ENCODE data around the gene BPIFB2. TPM values are rescaled to one million over a fixed set of nuclear protein-coding genes. Genes with fewer than 3 reads are reported as not detected.

BPIFB2 gene
- total RNA-seq, 2 experiments from 2014 or later, result not detected

DNA sequence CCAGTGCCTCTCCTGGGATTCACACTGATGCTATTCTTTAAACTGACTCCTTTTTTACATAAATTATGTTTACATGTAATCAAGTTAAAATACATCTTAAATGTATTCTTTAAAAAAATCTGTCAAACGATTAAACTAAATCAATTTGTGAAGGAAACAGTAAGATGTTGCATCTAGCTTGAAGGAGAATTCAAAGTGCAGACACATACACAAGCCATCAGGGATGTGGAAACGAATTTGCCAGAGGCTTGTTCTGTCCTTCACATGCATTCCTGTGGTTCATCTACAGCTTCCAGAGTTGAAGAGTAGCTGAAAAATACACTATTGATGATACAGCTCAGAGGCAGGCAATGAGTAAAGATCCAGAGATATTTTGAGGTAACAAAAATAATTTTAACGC lies 38.9 kb downstream of the BPIFB2 start:
- peaks cover 18% of the 10 kb centered on the region for H3K9me3 Mint-ChIP-seq
- no peak for DNase-seq
- no peak overlapping the region for H3K4me3 Mint-ChIP-seq
- no peaks in the 10 kb centered on the region for H3K36me3 Mint-ChIP-seq
- H3K27me3 Mint-ChIP-seq, result no peaks in the 10 kb centered on the region
- H3K4me1 Mint-ChIP-seq (ENCODE audit: low read depth), result no peaks in the 10 kb centered on the region
- ChIA-PET CTCF (interaction anchor here (0.6 kb wide), 1 partner anchor 308 kb away, joined by 3 read pairs; no protein-coding TSS in a partner anchor), POLR2A (no interaction called here)
- no peak overlapping the region for H3K27ac Mint-ChIP-seq
- intact Hi-C loops (cut with micrococcal nuclease), result no loop called here

DNA sequence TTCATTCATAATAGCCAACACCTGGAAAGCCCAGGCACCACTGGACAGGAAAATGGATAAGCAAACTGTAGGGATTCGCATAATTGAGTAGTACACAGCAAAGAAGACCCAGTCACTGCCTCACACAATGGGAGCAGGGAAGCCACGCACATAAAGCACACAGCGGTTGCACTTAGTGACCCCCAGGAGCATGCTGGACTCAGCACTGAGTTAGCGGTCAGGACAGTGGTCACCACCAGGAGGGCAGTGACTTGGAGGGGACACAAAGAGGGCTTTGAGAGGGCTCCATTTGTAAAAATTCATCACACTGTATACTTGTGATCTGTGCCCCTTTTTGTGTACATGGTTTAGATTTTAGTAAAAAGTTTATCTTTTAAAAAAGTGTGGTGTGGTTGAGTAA lies 43.8 kb downstream of the BPIFB2 start:
- ChIA-PET POLR2A (no interaction called here), CTCF (interaction anchor here (0.6 to 0.8 kb wide), 2 partner anchors 8 to 11 kb away, joined by 3 read pairs; no protein-coding TSS in a partner anchor)
- H3K4me3 Mint-ChIP-seq, result no peak overlapping the region
- DNase-seq, result no peak
- H3K27ac Mint-ChIP-seq, result no peak overlapping the region
- no peaks in the 10 kb centered on the region for H3K36me3 Mint-ChIP-seq
- no peaks in the 10 kb centered on the region for H3K4me1 Mint-ChIP-seq (ENCODE audit: low read depth)
- H3K9me3 Mint-ChIP-seq, result peaks cover 4% of the 10 kb centered on the region
- intact Hi-C loops (cut with micrococcal nuclease), result no loop called here
- H3K27me3 Mint-ChIP-seq, result no peaks in the 10 kb centered on the region

DNA sequence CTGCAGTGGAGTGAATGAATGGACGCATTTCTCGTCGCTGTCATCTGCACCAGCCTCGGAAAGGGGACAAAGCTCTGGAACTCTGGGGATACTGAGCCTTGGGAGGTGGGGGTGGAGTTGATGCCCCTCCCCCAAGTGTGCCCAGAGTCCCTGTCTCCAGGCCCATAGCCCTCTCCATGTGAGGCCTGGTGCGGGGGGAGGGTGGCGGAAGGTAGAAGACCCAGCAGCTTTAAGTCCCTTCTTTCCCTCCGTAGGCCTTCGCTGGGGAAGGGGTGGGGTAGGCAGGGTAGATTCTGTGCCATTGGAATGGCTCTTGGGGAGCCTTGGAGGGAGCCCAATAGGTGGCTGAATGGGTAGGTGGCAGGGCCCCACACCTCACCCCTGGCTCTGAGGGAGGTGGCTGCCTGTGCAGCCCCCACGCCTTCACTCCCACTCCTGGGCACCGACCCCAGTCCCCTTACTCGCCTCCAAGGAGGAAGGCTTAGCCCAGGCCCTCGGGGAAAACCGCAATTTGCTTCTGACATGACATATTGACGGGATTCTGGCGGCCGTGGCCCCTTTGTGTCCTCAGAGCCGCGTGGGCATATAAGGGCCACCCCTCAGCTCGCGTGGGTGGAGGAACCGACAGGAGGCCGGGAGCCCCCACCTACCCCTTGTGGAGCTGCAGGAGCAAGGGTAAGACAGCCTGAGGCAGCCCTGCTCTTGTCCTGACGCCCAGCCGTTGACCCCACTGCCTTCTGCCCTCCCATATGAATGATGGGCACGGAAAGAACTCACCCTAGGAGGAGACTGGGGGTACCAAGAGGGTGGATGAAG lies 46.0 kb downstream of the BPIFB2 start, which contains the start of gene BPIFB3:
Gene BPIFB3, plus strand, starts transcription at position 613 of the 816 bp plus-strand sequence. CDS start 1,533 bp downstream, outside the sequence.
- no peaks in the 10 kb centered on the region for H3K36me3 Mint-ChIP-seq
- CTCF ChIA-PET, result no interaction called here
- POLR2A ChIA-PET, result no interaction called here

DNA sequence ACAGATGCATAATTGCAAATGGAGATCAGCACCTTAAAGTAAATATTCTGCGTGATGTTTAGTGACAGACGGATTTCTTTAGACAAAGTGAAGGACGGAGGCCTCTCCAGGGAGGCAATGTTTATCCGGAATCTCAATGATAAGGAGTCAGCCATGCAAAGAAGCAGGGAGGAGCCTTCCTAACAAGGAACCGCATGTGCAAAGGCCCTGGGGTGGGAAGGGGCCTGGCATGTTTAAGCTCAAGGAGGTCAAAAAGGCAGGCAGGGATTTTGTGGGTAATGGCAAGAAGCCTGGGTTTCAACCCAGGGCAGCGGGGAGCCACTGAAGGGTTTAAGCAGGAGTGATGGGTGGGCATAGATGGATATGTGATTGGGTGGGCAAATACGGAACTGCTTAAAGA lies 46.9 kb downstream of the BPIFB2 start:
- ChIA-PET CTCF (no interaction called here), POLR2A (no interaction called here)
- no peak overlapping the region for H3K4me3 Mint-ChIP-seq
- intact Hi-C loops (cut with micrococcal nuclease), result no loop called here
- H3K9me3 Mint-ChIP-seq, result no peaks in the 10 kb centered on the region
- H3K4me1 Mint-ChIP-seq (ENCODE audit: low read depth), result no peaks in the 10 kb centered on the region
- no peak for DNase-seq
- H3K27ac Mint-ChIP-seq, result no peak overlapping the region
- no peaks in the 10 kb centered on the region for H3K36me3 Mint-ChIP-seq
- H3K27me3 Mint-ChIP-seq, result no peaks in the 10 kb centered on the region

More for the DNA sequence above, 46.0 kb downstream of the BPIFB2 start, which contains the start of gene BPIFB3:
- no peak within 1 kb of the TSS for H3K4me3 Mint-ChIP-seq
- no peaks in the 10 kb centered on the region for H3K4me1 Mint-ChIP-seq (ENCODE audit: low read depth)
- H3K27me3 Mint-ChIP-seq, result no peaks in the 10 kb centered on the region
- no peak for DNase-seq
- H3K27ac Mint-ChIP-seq, result no peak within 1 kb of the TSS
- no peaks in the 10 kb centered on the region for H3K9me3 Mint-ChIP-seq
- intact Hi-C loops (cut with micrococcal nuclease), result no loop called here

DNA sequence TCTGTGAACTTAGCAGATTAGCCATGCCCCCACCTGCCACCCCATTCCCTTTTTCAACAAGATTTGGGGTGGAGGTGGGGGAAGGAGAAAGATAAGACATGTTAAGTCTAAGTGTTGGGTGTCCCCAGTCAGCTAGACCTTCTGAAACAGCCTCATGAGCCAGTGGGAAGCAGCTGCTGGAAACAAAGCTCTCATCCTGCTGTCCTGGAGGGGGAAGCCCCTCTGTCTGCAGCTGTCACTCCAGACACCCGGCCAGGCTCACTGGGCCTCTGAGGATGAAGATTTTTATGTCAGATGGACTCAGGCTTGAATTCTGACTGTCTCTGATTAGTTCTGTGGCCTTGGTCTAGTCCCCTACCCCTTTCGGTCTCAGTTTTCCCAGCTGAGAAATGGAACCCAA lies 47.3 kb downstream of the BPIFB2 start:
- POLR2A ChIA-PET, result no interaction called here
- no peaks in the 10 kb centered on the region for H3K9me3 Mint-ChIP-seq
- CTCF ChIA-PET, result no interaction called here
- no peak overlapping the region for H3K27ac Mint-ChIP-seq
- no peak overlapping the region for H3K4me3 Mint-ChIP-seq
- intact Hi-C loops (cut with micrococcal nuclease), result no loop called here
- H3K36me3 Mint-ChIP-seq, result no peaks in the 10 kb centered on the region
- H3K27me3 Mint-ChIP-seq, result no peaks in the 10 kb centered on the region
- no peak for DNase-seq
- no peaks in the 10 kb centered on the region for H3K4me1 Mint-ChIP-seq (ENCODE audit: low read depth)

DNA sequence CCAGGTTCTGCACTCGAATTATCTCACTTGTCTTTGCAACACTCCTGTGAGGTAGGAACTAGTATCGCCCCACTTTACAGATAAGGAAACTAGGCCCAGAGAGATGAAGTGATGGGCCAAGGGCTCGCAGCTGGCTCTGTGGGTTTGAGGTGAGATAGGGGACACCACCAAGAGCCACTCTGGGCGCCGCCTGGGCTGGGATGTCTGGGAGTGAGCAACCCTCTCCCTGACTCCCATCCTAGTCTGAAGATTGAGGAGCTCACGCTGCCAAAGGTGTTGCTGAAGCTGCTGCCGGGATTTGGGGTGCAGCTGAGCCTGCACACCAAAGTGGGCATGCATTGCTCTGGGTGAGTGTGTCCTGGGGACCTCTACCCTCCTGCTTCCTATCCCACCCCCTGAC lies 51.6 kb downstream of the BPIFB2 start:
- CTCF ChIA-PET, result interaction anchor here (1.0 kb wide), 1 partner anchor 8 kb away, joined by 3 read pairs; no protein-coding TSS in a partner anchor
- POLR2A ChIA-PET, result no interaction called here
- no peaks in the 10 kb centered on the region for H3K27me3 Mint-ChIP-seq
- H3K4me3 Mint-ChIP-seq, result no peak overlapping the region
- H3K4me1 Mint-ChIP-seq (ENCODE audit: low read depth), result no peaks in the 10 kb centered on the region
- H3K9me3 Mint-ChIP-seq, result no peaks in the 10 kb centered on the region
- intact Hi-C loops (cut with micrococcal nuclease), result no loop called here
- H3K36me3 Mint-ChIP-seq, result no peaks in the 10 kb centered on the region
- no peak for DNase-seq
- H3K27ac Mint-ChIP-seq, result no peak overlapping the region

DNA sequence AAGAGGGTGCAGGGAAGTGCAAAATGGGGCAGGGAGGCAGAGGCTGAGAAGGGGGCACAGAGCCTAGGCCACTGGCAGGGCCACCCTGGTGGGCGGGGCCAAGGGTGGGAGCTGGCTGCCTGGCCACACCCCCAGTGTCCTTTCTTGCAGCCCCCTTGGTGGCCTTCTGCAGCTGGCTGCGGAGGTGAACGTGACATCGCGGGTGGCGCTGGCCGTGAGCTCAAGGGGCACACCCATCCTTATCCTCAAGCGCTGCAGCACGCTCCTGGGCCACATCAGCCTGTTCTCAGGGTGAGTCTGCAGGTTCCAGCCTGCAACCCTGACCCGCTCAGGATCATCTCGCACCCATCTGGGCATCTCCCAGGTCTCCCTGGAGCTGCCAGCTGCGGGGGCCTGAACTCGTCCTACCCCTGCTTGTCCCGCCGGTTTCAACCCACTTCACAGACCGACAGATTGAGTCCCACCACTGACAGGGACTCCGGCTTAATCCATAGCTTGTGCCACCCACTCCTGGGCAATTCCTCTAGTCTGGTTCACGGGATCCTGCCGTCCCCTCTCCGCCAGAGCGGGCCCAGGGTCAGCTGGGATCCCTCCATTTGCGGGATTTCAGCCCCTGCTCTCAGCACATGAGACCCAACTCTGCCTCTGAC lies 52.4 kb downstream of the BPIFB2 start:
- H3K27ac Mint-ChIP-seq, result no peak overlapping the region
- ChIA-PET POLR2A (no interaction called here), CTCF (interaction anchor here (1.0 kb wide), 1 partner anchor 9 kb away, joined by 3 read pairs; no protein-coding TSS in a partner anchor)
- H3K4me3 Mint-ChIP-seq, result no peak overlapping the region
- intact Hi-C loops (cut with micrococcal nuclease), result no loop called here
- no peaks in the 10 kb centered on the region for H3K27me3 Mint-ChIP-seq
- no peak for DNase-seq
- H3K36me3 Mint-ChIP-seq, result no peaks in the 10 kb centered on the region
- H3K4me1 Mint-ChIP-seq (ENCODE audit: low read depth), result no peaks in the 10 kb centered on the region
- H3K9me3 Mint-ChIP-seq, result no peaks in the 10 kb centered on the region

DNA sequence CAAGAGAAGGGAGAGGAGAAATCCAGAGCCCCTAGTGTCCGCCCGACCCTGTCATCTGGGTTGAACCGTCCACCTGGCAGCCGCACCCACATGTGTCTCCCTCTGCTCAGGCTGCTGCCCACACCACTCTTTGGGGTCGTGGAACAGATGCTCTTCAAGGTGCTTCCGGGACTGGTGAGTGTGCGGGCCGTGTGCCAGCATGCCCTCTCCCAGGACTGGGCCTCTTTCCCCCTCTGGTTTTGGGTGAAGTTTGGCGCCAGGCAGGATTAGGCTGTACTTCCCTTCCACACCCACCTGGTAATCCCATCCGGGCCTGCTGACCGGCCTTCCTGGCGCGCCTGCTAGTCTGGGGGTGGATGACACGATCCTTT lies 54.1 kb downstream of the BPIFB2 start:
- CTCF ChIA-PET, result no interaction called here
- Mint-ChIP-seq H3K4me3 (no peak overlapping the region), H3K27ac (no peak overlapping the region), H3K9me3 (no peaks in the 10 kb centered on the region), H3K4me1 (ENCODE audit: low read depth) (no peaks in the 10 kb centered on the region), H3K36me3 (no peaks in the 10 kb centered on the region), H3K27me3 (no peaks in the 10 kb centered on the region)
- DNase-seq, result no peak
- intact Hi-C loops (cut with micrococcal nuclease), result no loop called here
- POLR2A ChIA-PET, result no interaction called here

DNA sequence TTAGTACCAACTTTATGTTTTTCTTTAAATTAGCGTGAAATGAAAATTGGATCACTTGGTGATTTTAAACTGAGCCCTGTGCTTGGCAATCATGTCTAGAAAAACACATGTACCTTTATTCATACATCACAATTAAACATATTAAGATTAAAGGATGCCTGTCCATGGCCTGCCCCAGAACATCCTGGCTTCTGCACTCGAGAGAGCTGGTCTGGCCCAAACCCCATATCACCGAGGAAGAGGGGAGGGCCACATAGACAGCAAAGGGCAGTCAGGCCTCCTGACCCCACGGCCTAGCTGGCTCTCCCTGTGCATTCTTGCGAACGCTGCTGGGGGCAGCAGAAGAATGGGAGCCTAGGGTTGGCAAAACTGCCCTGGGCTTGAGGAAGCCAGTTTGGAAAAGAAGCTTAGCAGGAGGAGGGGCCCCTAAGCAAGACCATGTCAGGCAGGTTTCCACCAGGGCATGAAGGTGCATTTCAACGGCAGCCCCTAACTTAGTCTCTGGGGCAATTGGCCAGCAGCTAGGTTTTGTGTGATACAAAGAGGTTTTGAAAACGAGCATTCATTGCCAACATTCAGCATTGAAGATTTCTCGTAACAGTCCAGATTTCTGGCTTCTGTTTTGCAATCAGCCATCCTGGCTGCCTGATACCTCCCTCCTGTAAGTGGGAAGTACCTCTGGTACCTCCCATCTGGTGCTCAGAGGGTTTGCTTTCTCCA lies 54.8 kb downstream of the BPIFB2 start:
- Mint-ChIP-seq H3K36me3 (no peaks in the 10 kb centered on the region), H3K4me3 (no peak overlapping the region), H3K9me3 (no peaks in the 10 kb centered on the region), H3K4me1 (ENCODE audit: low read depth) (no peaks in the 10 kb centered on the region), H3K27me3 (no peaks in the 10 kb centered on the region), H3K27ac (no peak overlapping the region)
- DNase-seq, result no peak
- intact Hi-C loops (cut with micrococcal nuclease), result no loop called here
- POLR2A ChIA-PET, result no interaction called here
- CTCF ChIA-PET, result interaction anchor here (0.7 kb wide), 1 partner anchor 11 kb away, joined by 3 read pairs; no protein-coding TSS in a partner anchor

DNA sequence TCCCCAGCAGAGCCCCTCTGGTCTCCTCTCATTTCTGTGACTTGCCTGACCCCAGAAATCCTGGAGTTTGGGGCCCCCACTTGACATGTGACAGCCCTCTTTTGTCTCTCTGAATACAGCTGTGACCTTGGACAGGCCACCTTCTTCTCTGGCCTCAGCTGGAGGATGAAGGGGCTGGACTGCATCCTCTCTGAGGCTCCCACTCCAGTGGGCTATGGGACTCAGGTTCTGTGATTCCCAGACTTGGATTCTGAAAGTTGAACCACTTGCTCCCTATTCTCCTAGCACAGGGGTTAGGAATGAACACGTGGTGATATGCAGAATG lies 55.3 kb downstream of the BPIFB2 start:
- Mint-ChIP-seq H3K4me3 (no peak overlapping the region), H3K27ac (no peak overlapping the region)

DNA sequence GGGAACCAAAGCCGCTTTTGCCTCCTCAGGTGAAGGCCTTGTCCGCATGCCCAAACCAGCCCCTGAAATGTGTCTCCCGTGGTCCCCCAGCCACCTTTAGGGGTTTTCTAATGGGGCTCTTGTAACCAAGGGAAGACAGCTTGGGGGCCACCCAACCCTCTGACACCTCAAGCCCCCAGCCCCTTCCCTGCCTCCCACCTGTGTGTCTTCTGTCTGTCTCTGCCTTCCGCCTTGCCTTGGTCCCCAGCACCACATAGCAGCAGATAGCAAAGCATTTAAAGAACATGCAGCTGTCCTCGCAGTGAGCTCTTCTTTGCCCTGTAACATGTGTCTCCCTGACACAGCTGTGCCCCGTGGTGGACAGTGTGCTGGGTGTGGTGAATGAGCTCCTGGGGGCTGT lies 55.8 kb downstream of the BPIFB2 start:
- Mint-ChIP-seq H3K9me3 (no peaks in the 10 kb centered on the region), H3K27ac (no peak overlapping the region), H3K27me3 (no peaks in the 10 kb centered on the region), H3K36me3 (no peaks in the 10 kb centered on the region), H3K4me3 (no peak overlapping the region), H3K4me1 (ENCODE audit: low read depth) (peaks cover 5% of the 10 kb centered on the region)
- intact Hi-C loops (cut with micrococcal nuclease), result no loop called here
- POLR2A ChIA-PET, result no interaction called here
- no peak for DNase-seq
- CTCF ChIA-PET, result no interaction called here

More for the DNA sequence above, 55.3 kb downstream of the BPIFB2 start:
- Mint-ChIP-seq H3K9me3 (no peaks in the 10 kb centered on the region), H3K4me1 (ENCODE audit: low read depth) (no peaks in the 10 kb centered on the region), H3K27me3 (no peaks in the 10 kb centered on the region), H3K36me3 (no peaks in the 10 kb centered on the region)
- ChIA-PET CTCF (interaction anchor here (0.7 kb wide), 1 partner anchor 12 kb away, joined by 3 read pairs; no protein-coding TSS in a partner anchor), POLR2A (no interaction called here)
- DNase-seq, result no peak
- intact Hi-C loops (cut with micrococcal nuclease), result no loop called here

DNA sequence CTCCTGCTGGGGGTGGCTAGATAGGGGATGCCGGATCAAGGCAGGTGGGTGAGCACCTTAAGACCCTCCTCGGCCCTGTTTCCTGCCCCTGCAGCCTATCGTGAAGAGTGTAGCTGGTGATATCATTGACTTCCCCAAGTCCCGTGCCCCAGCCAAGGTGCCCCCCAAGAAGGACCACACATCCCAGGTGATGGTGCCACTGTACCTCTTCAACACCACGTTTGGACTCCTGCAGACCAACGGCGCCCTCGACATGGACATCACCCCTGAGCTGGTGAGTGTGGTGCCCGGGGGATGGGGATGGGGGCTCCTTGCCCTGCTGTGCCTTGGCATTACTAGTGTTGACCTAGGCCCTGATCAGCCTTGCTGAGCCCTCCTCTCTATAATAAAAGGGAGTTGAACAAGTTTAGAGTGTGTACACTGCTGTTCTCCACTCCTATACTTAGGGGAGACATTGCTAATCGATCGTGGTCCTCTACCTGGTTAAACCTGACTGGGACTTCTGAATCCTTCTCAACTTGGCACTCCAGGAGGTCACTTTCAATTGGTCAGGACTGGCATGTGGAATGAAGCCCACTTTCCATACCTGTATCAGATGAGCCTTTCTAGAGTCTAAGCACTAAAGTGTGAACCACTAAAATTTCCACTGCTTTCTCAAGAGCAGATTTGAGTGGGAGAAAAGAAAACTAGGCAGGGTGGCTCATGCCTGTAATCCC lies 57.2 kb downstream of the BPIFB2 start:
- intact Hi-C loops (cut with micrococcal nuclease), result no loop called here
- Mint-ChIP-seq H3K4me3 (no peak overlapping the region), H3K27ac (no peak overlapping the region), H3K4me1 (ENCODE audit: low read depth) (peaks cover 5% of the 10 kb centered on the region), H3K36me3 (no peaks in the 10 kb centered on the region), H3K9me3 (no peaks in the 10 kb centered on the region), H3K27me3 (no peaks in the 10 kb centered on the region)
- ChIA-PET POLR2A (no interaction called here), CTCF (no interaction called here)
- no peak for DNase-seq

Measured in activated CD4-positive, alpha-beta memory T cell treated with anti-CD3 and anti-CD28 coated beads for 36 hours (primary cell).